ENCODE measurements around the gene ASMTL.

- TF ChIP-seq PATZ1 (CRISPR knock-in tag; IDR thresholded peaks at IDR 0.05; ENCODE audit: borderline replicate concordance) (no peak), TOX (CRISPR knock-in tag; IDR thresholded peaks at IDR 0.05; ENCODE audit: borderline replicate concordance) (no peak), CREB5 (CRISPR knock-in tag; IDR thresholded peaks at IDR 0.05; ENCODE audit: low read depth) (no peak), ARNTL (CRISPR knock-in tag; IDR thresholded peaks at IDR 0.05; ENCODE audit: borderline replicate concordance, low read depth) (no peak), ISL1 (CRISPR knock-in tag; IDR thresholded peaks at IDR 0.05) (no peak), CSDC2 (CRISPR knock-in tag; IDR thresholded peaks at IDR 0.05) (no peak), ZC3H10 (CRISPR knock-in tag; IDR thresholded peaks at IDR 0.05) (no peak), ZFP3 (CRISPR knock-in tag; IDR thresholded peaks at IDR 0.05) (no peak), RARB (CRISPR knock-in tag; IDR thresholded peaks at IDR 0.05) (no peak), OSR1 (CRISPR knock-in tag; IDR thresholded peaks at IDR 0.05) (no peak)
Observed at GRCh38 chrX:1480082-1480785, 27.5 kb upstream of the ASMTL start.
